Measurements from ENCODE around the gene ADCY3.

ADCY3 gene

DNA sequence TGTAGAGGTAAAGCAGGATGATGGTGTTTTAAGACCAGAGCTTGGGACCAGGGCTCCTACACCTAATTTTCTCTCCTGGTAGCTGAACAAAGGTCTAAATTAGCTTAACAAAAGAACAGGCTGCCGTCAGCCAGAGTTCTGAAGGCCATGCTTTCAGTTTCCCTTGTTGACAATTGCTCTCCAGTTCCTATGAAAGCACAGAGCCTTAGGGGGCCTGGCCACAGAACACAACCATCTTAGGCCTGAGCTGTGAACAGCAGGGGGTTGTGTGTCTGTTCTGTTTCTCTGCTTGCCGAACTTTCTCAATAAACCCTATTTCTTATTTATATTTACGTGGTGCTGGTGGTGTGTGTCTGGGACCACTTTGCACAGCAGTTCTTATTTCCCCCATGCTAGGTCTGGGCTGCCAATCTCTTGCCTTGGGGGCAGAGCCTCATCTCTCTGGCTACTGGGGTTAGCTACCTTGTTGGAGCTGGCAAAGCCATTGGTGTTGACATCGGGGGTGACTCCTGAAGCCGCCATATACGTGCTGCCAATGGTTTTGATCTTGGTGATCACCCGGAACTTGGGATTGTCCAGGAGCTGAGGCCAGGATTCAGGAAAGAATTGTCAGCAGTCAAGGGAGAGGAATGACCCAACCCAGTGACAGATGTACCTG lies 97.9 kb downstream of the ADCY3 start:
- H3K36me3 ChIP-seq (ENCODE audit: control insufficient read depth, insufficient read depth, low read length), result peaks cover 38% of the 10 kb centered on the region
- H3K9ac ChIP-seq (ENCODE audit: low read depth, low read length), result no peak overlapping the region
- H3K9me3 ChIP-seq (ENCODE audit: control insufficient read depth, insufficient read depth, low read length), result no peaks in the 10 kb centered on the region
- H3K4me3 ChIP-seq (ENCODE audit: low read depth, low read length), result no peak overlapping the region
- H3K4me1 ChIP-seq (ENCODE audit: control insufficient read depth, insufficient read depth, low read length), result peaks cover 23% of the 10 kb centered on the region
- no peaks in the 10 kb centered on the region for H3K27me3 ChIP-seq (ENCODE audit: control insufficient read depth, insufficient read depth, low read length)

DNA sequence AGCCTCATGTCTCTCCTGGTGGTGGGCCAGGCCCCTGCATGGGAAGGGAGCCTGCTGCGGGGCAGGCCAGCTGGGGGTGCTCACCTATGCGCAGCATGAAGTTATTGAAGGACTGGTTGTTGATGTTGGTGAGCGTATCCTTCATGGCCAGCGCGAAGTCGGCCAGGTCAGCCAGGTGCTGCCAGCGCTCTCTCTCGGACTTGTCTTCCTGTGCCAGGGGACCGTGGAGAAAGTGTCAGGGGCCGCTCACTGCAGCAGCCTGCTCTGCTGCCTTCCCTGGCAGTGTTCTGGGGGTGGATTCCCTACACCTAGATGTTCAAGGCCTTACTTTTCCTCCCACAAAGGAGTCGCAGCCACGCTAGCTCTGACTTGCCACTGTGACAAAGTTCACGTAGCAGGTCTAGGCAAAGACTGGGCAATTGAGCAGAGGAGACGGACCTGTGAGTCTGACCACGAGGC lies 98.6 kb downstream of the ADCY3 start:
- Histone ChIP-seq H3K27me3 (ENCODE audit: control insufficient read depth, insufficient read depth, low read length) (no peaks in the 10 kb centered on the region), H3K9me3 (ENCODE audit: control insufficient read depth, insufficient read depth, low read length) (no peaks in the 10 kb centered on the region), H3K9ac (ENCODE audit: low read depth, low read length) (peak overlapping the region; percentile 26), H3K4me3 (ENCODE audit: low read depth, low read length) (no peak overlapping the region), H3K36me3 (ENCODE audit: control insufficient read depth, insufficient read depth, low read length) (peaks cover 46% of the 10 kb centered on the region), H3K4me1 (ENCODE audit: control insufficient read depth, insufficient read depth, low read length) (peaks cover 23% of the 10 kb centered on the region)

DNA sequence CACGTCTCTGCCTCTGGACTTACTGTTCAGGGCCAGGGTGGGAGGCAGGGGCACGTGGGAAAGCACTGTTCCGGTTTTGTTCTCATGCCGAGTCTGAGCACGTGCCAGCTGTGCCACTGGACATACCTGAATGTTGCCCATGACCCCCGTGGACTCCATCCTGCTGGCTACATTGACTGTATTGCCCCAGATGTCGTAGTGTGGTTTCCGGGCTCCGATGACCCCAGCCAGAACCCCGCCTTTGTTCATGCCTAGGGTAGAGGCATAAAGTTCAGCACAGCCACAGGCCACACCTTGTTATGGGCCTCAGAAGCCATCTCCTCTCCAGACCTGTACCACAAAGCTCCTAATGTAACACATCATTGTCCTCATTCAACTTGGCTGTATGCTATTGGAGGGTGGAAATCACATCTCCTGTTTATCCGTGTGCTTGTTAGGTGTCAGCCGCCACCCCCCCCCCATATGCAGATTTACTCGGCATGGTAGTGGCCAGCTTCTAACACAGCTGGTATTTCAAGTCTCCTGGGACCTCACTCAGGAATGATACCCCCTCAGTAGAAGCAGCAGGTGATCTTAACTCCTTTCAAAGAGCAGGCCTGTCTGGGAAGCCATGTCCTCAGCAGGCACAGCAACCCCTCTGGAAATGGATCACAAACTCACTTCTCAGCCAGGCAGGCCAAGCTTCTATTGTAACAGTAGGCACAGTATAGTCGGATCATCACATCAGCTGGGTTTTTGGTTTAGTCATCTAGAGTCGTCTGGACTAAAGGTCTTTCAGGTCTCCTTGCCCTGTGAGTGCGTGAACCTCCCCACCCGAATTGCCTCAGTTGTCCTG lies 99.2 kb downstream of the ADCY3 start:
- Histone ChIP-seq H3K4me3 (ENCODE audit: low read depth, low read length) (no peak overlapping the region), H3K9me3 (ENCODE audit: control insufficient read depth, insufficient read depth, low read length) (no peaks in the 10 kb centered on the region), H3K4me1 (ENCODE audit: control insufficient read depth, insufficient read depth, low read length) (peaks cover 23% of the 10 kb centered on the region), H3K36me3 (ENCODE audit: control insufficient read depth, insufficient read depth, low read length) (peaks cover 52% of the 10 kb centered on the region), H3K27me3 (ENCODE audit: control insufficient read depth, insufficient read depth, low read length) (no peaks in the 10 kb centered on the region), H3K9ac (ENCODE audit: low read depth, low read length) (peak overlapping the region; percentile 26)

DNA sequence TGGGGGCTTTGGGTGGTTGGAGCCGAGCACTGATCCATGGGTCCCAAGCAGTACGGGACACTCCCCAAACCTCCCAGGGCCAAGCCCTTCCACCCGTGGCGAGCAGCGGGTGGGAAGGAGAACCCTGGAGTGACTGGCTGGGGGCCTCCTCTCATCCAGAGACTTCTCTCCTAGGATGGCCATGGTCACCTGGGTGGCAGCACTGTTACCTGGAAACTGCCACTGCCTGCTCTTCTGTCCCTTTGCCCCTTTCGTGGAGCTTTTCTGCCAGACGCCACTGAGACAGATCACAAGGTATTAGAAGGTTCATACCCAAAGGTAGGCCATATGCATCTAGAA lies 99.9 kb downstream of the ADCY3 start:
- Histone ChIP-seq H3K4me3 (ENCODE audit: low read depth, low read length) (no peak overlapping the region), H3K4me1 (ENCODE audit: control insufficient read depth, insufficient read depth, low read length) (peaks cover 23% of the 10 kb centered on the region), H3K36me3 (ENCODE audit: control insufficient read depth, insufficient read depth, low read length) (peaks cover 55% of the 10 kb centered on the region), H3K9me3 (ENCODE audit: control insufficient read depth, insufficient read depth, low read length) (no peaks in the 10 kb centered on the region), H3K27me3 (ENCODE audit: control insufficient read depth, insufficient read depth, low read length) (no peaks in the 10 kb centered on the region), H3K9ac (ENCODE audit: low read depth, low read length) (no peak overlapping the region)

DNA sequence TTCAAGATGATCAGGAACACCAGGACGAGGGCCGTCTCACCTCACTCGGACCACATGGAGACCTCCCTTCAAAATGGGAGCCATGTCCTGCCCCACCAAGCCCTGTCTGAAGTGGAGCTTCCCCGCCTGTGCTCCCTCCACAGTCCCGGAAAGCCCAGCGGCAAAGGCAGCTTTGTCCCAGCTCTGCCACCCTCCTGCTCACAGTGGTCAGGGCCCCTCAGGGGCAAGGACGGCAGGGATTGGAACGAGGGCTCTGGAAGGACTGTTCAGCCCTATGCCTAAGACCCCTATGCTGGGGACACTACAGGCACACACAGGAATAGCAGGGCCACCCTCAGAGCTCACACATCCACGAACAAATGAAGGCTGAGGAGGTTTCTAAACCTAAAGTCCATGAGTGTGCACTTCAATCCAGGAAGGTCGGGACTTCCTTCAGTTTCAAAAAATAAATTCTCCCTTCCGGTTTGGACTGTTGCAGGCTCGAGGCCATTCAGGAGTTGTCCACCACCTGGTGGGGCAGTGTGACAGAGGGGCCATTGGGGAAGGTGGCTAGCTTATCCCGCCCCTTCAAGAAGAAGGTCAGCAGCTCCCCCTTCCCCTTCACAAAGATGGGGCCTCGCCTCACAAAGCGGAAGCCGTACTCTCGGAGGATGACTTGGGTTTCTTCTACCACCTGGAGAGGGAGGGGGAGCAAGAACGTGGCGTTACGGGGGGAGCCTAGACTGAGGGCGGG lies 100.4 kb downstream of the ADCY3 start:
- Histone ChIP-seq H3K27me3 (ENCODE audit: control insufficient read depth, insufficient read depth, low read length) (no peaks in the 10 kb centered on the region), H3K36me3 (ENCODE audit: control insufficient read depth, insufficient read depth, low read length) (peaks cover 52% of the 10 kb centered on the region), H3K9me3 (ENCODE audit: control insufficient read depth, insufficient read depth, low read length) (no peaks in the 10 kb centered on the region), H3K9ac (ENCODE audit: low read depth, low read length) (no peak overlapping the region), H3K4me1 (ENCODE audit: control insufficient read depth, insufficient read depth, low read length) (peaks cover 23% of the 10 kb centered on the region), H3K4me3 (ENCODE audit: low read depth, low read length) (no peak overlapping the region)

DNA sequence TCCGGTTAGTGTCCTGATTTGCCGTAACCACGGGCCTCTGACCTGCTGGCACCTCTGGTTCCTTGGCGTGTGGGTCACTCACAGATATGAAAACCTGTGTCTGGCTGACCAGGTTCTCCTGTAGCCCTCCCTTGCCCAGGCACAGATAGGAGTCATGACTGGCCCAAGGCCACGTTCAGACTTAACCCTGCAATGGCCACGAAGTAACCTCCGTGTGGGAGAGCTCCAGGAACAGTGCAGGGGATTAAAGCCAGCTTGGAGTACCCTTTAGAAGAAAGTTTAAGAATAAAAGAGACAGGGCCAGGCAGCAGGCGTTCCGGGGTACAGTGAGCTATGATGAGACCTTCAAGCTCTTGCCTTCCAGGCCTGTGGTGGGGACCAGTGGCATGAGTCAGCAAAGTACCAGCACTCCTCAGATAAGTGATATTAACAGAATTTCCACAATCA lies 101.3 kb downstream of the ADCY3 start:
- Histone ChIP-seq H3K4me1 (ENCODE audit: control insufficient read depth, insufficient read depth, low read length) (peaks cover 23% of the 10 kb centered on the region), H3K9me3 (ENCODE audit: control insufficient read depth, insufficient read depth, low read length) (no peaks in the 10 kb centered on the region), H3K9ac (ENCODE audit: low read depth, low read length) (no peak overlapping the region), H3K4me3 (ENCODE audit: low read depth, low read length) (no peak overlapping the region), H3K36me3 (ENCODE audit: control insufficient read depth, insufficient read depth, low read length) (peaks cover 48% of the 10 kb centered on the region), H3K27me3 (ENCODE audit: control insufficient read depth, insufficient read depth, low read length) (no peaks in the 10 kb centered on the region)

DNA sequence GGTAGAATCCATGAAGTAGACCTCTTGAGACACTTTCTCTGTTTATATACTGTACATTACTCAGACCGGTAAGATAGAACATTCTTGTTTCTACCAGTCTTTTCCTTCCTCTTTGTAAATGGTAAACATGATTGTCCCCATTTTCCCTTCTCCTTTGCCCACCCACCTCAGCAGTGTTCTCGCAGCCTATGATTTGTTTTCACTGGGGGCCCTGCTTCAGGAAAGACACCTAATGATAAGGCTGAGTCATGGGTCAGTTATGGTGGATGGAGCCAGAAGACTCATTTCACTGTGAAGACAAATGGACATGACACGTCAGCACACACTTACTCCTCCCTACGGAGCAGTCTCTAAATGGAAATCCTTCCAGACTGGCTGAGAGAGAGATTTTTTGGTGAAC lies 103.2 kb downstream of the ADCY3 start:
- Histone ChIP-seq H3K4me3 (ENCODE audit: low read depth, low read length) (no peak overlapping the region), H3K36me3 (ENCODE audit: control insufficient read depth, insufficient read depth, low read length) (peaks cover 39% of the 10 kb centered on the region), H3K9ac (ENCODE audit: low read depth, low read length) (no peak overlapping the region), H3K9me3 (ENCODE audit: control insufficient read depth, insufficient read depth, low read length) (no peaks in the 10 kb centered on the region), H3K4me1 (ENCODE audit: control insufficient read depth, insufficient read depth, low read length) (peaks cover 13% of the 10 kb centered on the region), H3K27me3 (ENCODE audit: control insufficient read depth, insufficient read depth, low read length) (no peaks in the 10 kb centered on the region)

DNA sequence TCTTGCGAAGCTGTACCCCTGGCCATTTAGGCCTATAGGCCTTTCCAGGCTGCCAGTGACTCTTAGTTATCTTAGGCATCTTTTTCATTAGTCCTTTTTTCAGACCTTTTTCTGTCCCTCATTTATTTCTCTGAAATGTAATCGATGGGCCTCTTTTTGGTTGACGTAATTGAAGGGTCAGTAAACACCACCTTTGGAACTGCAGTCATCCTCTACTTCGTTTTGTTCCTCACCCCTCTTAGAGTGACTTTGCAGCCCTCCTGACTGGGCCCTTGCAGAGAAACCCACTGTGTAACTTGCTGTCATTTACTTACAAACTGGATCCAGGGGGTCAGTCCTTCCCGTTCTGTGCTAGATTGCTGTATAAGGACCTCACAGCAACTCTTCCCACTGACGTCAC lies 103.6 kb downstream of the ADCY3 start:
- H3K4me1 ChIP-seq (ENCODE audit: control insufficient read depth, insufficient read depth, low read length), result peaks cover 8% of the 10 kb centered on the region
- H3K27me3 ChIP-seq (ENCODE audit: control insufficient read depth, insufficient read depth, low read length), result no peaks in the 10 kb centered on the region
- H3K9ac ChIP-seq (ENCODE audit: low read depth, low read length), result no peak overlapping the region
- H3K36me3 ChIP-seq (ENCODE audit: control insufficient read depth, insufficient read depth, low read length), result peaks cover 39% of the 10 kb centered on the region
- H3K9me3 ChIP-seq (ENCODE audit: control insufficient read depth, insufficient read depth, low read length), result no peaks in the 10 kb centered on the region
- no peak overlapping the region for H3K4me3 ChIP-seq (ENCODE audit: low read depth, low read length)

DNA sequence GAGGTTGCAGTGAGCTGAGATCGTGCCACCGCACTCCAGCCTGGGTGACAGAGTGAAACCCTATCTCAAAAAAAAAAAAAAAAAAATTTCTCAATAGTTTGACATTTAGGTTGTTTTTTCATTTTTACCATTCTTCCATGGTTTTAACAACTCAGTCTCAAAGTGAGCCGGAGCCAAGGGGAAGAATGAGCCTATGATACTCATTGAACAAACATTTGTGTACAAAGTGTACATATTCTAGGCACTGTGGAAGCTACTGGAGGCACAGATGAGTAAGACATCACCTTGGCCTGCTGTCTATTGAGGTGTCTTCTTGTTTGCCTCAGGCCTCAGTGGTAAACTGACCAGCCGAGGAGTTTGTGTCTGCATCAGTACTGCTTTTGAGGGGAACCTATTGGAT lies 104.9 kb downstream of the ADCY3 start:
- H3K36me3 ChIP-seq (ENCODE audit: control insufficient read depth, insufficient read depth, low read length), result peaks cover 36% of the 10 kb centered on the region

DNA sequence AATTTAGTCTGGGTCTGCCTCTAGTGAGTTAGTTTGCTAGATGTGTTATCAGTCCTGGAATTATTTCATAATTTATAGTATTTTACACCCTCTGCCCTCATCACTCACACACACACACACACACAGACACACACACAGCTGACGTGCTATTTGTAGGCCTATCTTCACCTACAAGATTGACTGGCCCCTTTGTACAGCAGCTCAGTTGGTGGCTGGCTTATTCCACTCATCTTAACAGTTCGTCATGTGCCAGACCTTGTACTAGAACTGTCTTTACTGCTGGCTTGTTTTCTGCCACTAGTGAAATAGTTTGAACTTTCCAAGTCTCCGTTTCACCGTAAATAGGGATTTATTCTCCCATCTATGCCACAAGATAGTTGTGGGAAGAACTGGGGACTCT lies 105.5 kb downstream of the ADCY3 start:
- Histone ChIP-seq H3K36me3 (ENCODE audit: control insufficient read depth, insufficient read depth, low read length) (peaks cover 36% of the 10 kb centered on the region), H3K9me3 (ENCODE audit: control insufficient read depth, insufficient read depth, low read length) (no peaks in the 10 kb centered on the region), H3K27me3 (ENCODE audit: control insufficient read depth, insufficient read depth, low read length) (no peaks in the 10 kb centered on the region), H3K4me1 (ENCODE audit: control insufficient read depth, insufficient read depth, low read length) (no peaks in the 10 kb centered on the region), H3K9ac (ENCODE audit: low read depth, low read length) (no peak overlapping the region), H3K4me3 (ENCODE audit: low read depth, low read length) (no peak overlapping the region)

More for the DNA sequence above, 104.9 kb downstream of the ADCY3 start:
- Histone ChIP-seq H3K9me3 (ENCODE audit: control insufficient read depth, insufficient read depth, low read length) (no peaks in the 10 kb centered on the region), H3K4me3 (ENCODE audit: low read depth, low read length) (no peak overlapping the region), H3K4me1 (ENCODE audit: control insufficient read depth, insufficient read depth, low read length) (no peaks in the 10 kb centered on the region), H3K27me3 (ENCODE audit: control insufficient read depth, insufficient read depth, low read length) (no peaks in the 10 kb centered on the region), H3K9ac (ENCODE audit: low read depth, low read length) (no peak overlapping the region)

DNA sequence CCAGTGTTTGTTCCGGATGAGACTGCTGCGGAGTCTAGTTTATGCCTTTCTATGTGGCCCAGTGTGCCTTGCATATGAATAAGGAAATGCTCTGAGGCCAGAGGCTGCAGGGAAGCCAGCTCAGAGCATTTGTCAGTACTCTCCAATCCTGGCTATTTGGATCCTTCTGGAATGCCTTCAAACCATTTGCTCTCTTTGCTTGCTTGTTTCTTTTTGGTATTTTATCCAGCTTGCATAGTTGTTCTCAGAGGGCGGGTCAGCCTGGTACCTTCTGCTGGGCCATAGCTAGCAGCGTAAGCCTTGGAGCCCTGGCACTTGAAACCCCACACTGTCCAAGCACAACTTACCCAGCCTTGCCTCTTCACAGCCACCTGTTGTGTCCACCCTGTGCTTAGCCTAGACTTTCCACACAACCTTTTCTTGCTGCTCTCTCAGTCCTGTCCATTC lies 106.3 kb downstream of the ADCY3 start:
- Histone ChIP-seq H3K9me3 (ENCODE audit: control insufficient read depth, insufficient read depth, low read length) (no peaks in the 10 kb centered on the region), H3K4me1 (ENCODE audit: control insufficient read depth, insufficient read depth, low read length) (no peaks in the 10 kb centered on the region), H3K9ac (ENCODE audit: low read depth, low read length) (no peak overlapping the region), H3K4me3 (ENCODE audit: low read depth, low read length) (no peak overlapping the region), H3K36me3 (ENCODE audit: control insufficient read depth, insufficient read depth, low read length) (peaks cover 28% of the 10 kb centered on the region), H3K27me3 (ENCODE audit: control insufficient read depth, insufficient read depth, low read length) (no peaks in the 10 kb centered on the region)
